Measurements from ENCODE around the gene SFXN5.

Gene SFXN5

GRCh38 chr2:72927619-72928550 is 143.6 kb downstream of the SFXN5 start:
- in situ Hi-C loops (cut with MboI; ENCODE audit: low sequenced_read_pairs) = no loop called here

- in situ Hi-C loops (cut with MboI; ENCODE audit: low sequenced_read_pairs) = no loop called here
These were observed 144.6 kb downstream of the SFXN5 start for GRCh38 chr2:72926811-72927465.

- in situ Hi-C loops (cut with MboI; ENCODE audit: low sequenced_read_pairs) = no loop called here
These were observed 145.1 kb downstream of the SFXN5 start for GRCh38 chr2:72926368-72926767.

GRCh38 chr2:72925328-72925943 is 146.1 kb downstream of the SFXN5 start:
- in situ Hi-C loops (cut with MboI; ENCODE audit: low sequenced_read_pairs) = no loop called here

GRCh38 chr2:72924353-72925240 is 146.9 kb downstream of the SFXN5 start:
- in situ Hi-C loops (cut with MboI; ENCODE audit: low sequenced_read_pairs) = no loop called here

- in situ Hi-C loops (cut with MboI; ENCODE audit: low sequenced_read_pairs) = no loop called here
These were observed 147.6 kb downstream of the SFXN5 start for GRCh38 chr2:72923833-72924352.

GRCh38 chr2:72921853-72922252 is 149.7 kb downstream of the SFXN5 start:
- in situ Hi-C loops (cut with MboI; ENCODE audit: low sequenced_read_pairs) = no loop called here

GRCh38 chr2:72921088-72921851 is 150.2 kb downstream of the SFXN5 start:
- in situ Hi-C loops (cut with MboI; ENCODE audit: low sequenced_read_pairs) = no loop called here

- in situ Hi-C loops (cut with MboI; ENCODE audit: low sequenced_read_pairs) = no loop called here
These were observed 151.0 kb downstream of the SFXN5 start for GRCh38 chr2:72920318-72921087.

GRCh38 chr2:72919414-72920317 is 151.8 kb downstream of the SFXN5 start:
- in situ Hi-C loops (cut with MboI; ENCODE audit: low sequenced_read_pairs) = no loop called here

GRCh38 chr2:72917877-72918553 is 153.5 kb downstream of the SFXN5 start:
- in situ Hi-C loops (cut with MboI; ENCODE audit: low sequenced_read_pairs) = no loop called here

GRCh38 chr2:72917138-72917876 is 154.2 kb downstream of the SFXN5 start, which contains the start of gene EMX1:
TSS of gene EMX1 (plus strand) at chr2:72917519. CDS start at chr2:72917853, 334 bp downstream.
- in situ Hi-C loops (cut with MboI; ENCODE audit: low sequenced_read_pairs) = no loop called here

- in situ Hi-C loops (cut with MboI; ENCODE audit: low sequenced_read_pairs) = no loop called here
These were observed 154.8 kb downstream of the SFXN5 start for GRCh38 chr2:72916743-72917137.

- in situ Hi-C loops (cut with MboI; ENCODE audit: low sequenced_read_pairs) = no loop called here
These were observed 155.4 kb downstream of the SFXN5 start for GRCh38 chr2:72915907-72916742.

GRCh38 chr2:72915320-72915906 is 156.1 kb downstream of the SFXN5 start:
- in situ Hi-C loops (cut with MboI; ENCODE audit: low sequenced_read_pairs) = no loop called here

All from hTERT RPE-1 (cell line).